GM23338 (cell line): ENCODE data around the gene ENTPD3. TPM values are rescaled to one million over a fixed set of nuclear protein-coding genes. Genes with fewer than 3 reads are reported as not detected.

Source experiments
- ATAC-seq: fragments of 200-7000 bp; cut with Tn5 transposase; 3 replicates; pipeline ENCODE4 v1.9.1; 2020
- DNase-seq: peaks from one replicate; pipeline ENCODE4 v3.0.0-alpha.2; 2015; ENCODE audit warnings: low spot score
- H2AFZ ChIP-seq: fragments of 200-600 bp; sonication (generic); 2 replicates; pipeline ENCODE4 v1.8.0; 2016; ENCODE audit warnings: antibody characterized with exemption, mild to moderate bottlenecking, moderate library complexity
- H3F3A ChIP-seq: fragments of 200-600 bp; sonication (generic); replicated peaks from 2 replicates; pipeline ENCODE4 v1.8.0; 2017; ENCODE audit warnings: antibody characterized with exemption, mixed run types, low read depth
- H3K27ac ChIP-seq: fragments of 200-600 bp; sonication (generic); 2 replicates; pipeline ENCODE4 v1.6.1; 2016; ENCODE audit warnings: low read depth
- H3K27me3 ChIP-seq: fragments of 200-600 bp; sonication (generic); 2 replicates; pipeline ENCODE4 v1.8.0; 2016; ENCODE audit warnings: mild to moderate bottlenecking, mixed run types, moderate library complexity; ENCODE audit not compliant: insufficient read depth
- H3K36me3 ChIP-seq: fragments of 200-600 bp; sonication (generic); 2 replicates; pipeline ENCODE4 v1.8.0; 2016; ENCODE audit warnings: mild to moderate bottlenecking; ENCODE audit not compliant: insufficient read depth
- H3K4me1 ChIP-seq: fragments of 200-600 bp; sonication (generic); 2 replicates; pipeline ENCODE4 v1.8.0; 2016; ENCODE audit warnings: mild to moderate bottlenecking, moderate library complexity; ENCODE audit not compliant: insufficient read depth
- H3K4me2 ChIP-seq: fragments of 200-600 bp; sonication (generic); 2 replicates; pipeline ENCODE4 v1.7.1; 2017; ENCODE audit warnings: mixed run types
- H3K4me3 ChIP-seq: fragments of 200-600 bp; sonication (generic); 2 replicates; pipeline ENCODE4 v1.6.1; 2016; ENCODE audit warnings: mixed run types
- H3K79me2 ChIP-seq: fragments of 200-600 bp; sonication (generic); replicated peaks from 2 replicates; pipeline ENCODE4 v1.8.0; 2017; ENCODE audit warnings: mild to moderate bottlenecking; ENCODE audit not compliant: insufficient read depth
- H3K9me2 ChIP-seq: fragments of 200-600 bp; sonication (generic); 2 replicates; pipeline ENCODE4 v1.8.0; 2017; ENCODE audit not compliant: insufficient read depth
- H4K20me1 ChIP-seq: fragments of 200-600 bp; sonication (generic); replicated peaks from 2 replicates; pipeline ENCODE4 v1.8.0; 2017; ENCODE audit warnings: mild to moderate bottlenecking; ENCODE audit not compliant: insufficient read depth
- H3K27ac Mint-ChIP-seq: 2 replicates; pipeline ENCODE4 v1.8.0; 2020; ENCODE audit warnings: inconsistent platforms, mild to moderate bottlenecking, moderate library complexity, mixed read lengths
- H3K27me3 Mint-ChIP-seq: 3 replicates; pipeline ENCODE4 v1.8.0; 2022; ENCODE audit warnings: low read depth, mild to moderate bottlenecking, moderate library complexity, mixed read lengths, inconsistent platforms; ENCODE audit not compliant: insufficient read depth, poor library complexity
- H3K36me3 Mint-ChIP-seq: 3 replicates; pipeline ENCODE4 v1.8.0; 2021; ENCODE audit warnings: low read depth, mild to moderate bottlenecking, inconsistent platforms, moderate library complexity, mixed read lengths
- H3K4me1 Mint-ChIP-seq: 3 replicates; pipeline ENCODE4 v1.8.0; 2020; ENCODE audit warnings: mild to moderate bottlenecking, inconsistent platforms, mixed read lengths
- H3K4me3 Mint-ChIP-seq: 3 replicates; pipeline ENCODE4 v1.8.0; 2021; ENCODE audit warnings: moderate library complexity, mild to moderate bottlenecking, inconsistent platforms, mixed read lengths
- H3K9me3 Mint-ChIP-seq: 3 replicates; pipeline ENCODE4 v1.8.0; 2020; ENCODE audit warnings: moderate library complexity, mild to moderate bottlenecking, inconsistent platforms, mixed read lengths
- ETS1 ChIP-seq: IDR thresholded peaks from 2 replicates; pipeline ENCODE4 v1.6.1; 2016; ENCODE audit warnings: antibody characterized with exemption
- EZH2 ChIP-seq: fragments of 200-600 bp; sonication (generic); IDR thresholded peaks from one replicate; pipeline ENCODE4 v1.8.0; 2017; ENCODE audit warnings: antibody characterized with exemption, mild to moderate bottlenecking, low read depth; ENCODE audit not compliant: unreplicated experiment
- EZH2phosphoT487 ChIP-seq: fragments of 200-600 bp; sonication (generic); IDR thresholded peaks from one replicate; pipeline ENCODE4 v1.8.1; 2018; ENCODE audit warnings: antibody characterized with exemption; ENCODE audit not compliant: unreplicated experiment
- ZNF462 ChIP-seq: fragments of 250-450 bp; sonication (Bioruptor Pico); IDR thresholded peaks from 2 replicates; pipeline ENCODE4 v1.5.0; 2020; ENCODE audit warnings: mild to moderate bottlenecking, moderate library complexity
- polyA plus RNA-seq: library from polyadenylated mRNA; unstranded; fragments of >200 nt; fragmentation: Nextera tagmentation; extraction: Ambion mirVana; gene quantifications from 2 replicates; pipeline ENCODE4 v1.2.1, GENCODE V29; 2016
- total RNA-seq: library from RNA; depleted of rRNA; stranded (reverse); fragments of >200 nt; shearing (Covaris generic); gene quantifications from 2 replicates; pipeline ENCODE4 v1.2.3, GENCODE V29; 2014
- TF ChIP-seq, protein P1 (sequence below): IDR thresholded peaks from one replicate; pipeline ENCODE4 v1.6.1; 2018; ENCODE audit warnings: antibody characterized with exemption; ENCODE audit not compliant: unreplicated experiment

Gene ENTPD3
- total and polyA plus RNA-seq, 2 experiments from 2014 or later, result 0.32 to 0.63 TPM

DNA sequence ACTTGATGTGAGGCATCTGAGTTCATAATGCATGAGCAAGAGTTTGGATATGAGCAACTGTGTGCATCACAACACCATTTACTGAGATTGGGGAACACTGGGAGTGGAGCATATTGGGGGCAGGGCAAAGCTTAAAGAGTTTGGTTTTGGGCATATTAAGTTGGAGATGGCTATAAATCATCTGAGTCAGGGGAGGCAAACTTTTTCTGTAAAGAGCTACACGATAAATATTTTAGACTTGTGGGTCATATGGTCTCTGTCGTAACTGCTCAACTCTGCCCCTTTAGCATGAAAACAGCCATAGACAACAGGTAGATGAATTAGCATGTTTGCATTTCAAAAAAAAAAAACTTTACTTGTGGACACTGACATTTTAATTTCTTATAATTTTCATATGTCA, 20.0 kb downstream of the ENTPD3 start:
- no peak overlapping the region for H3K27ac ChIP-seq
- no peak overlapping the region for H3K27ac Mint-ChIP-seq
- DNase-seq (no peak), ATAC-seq (no peak)
- no peaks in the 10 kb centered on the region for H3K27me3 Mint-ChIP-seq
- H3F3A ChIP-seq, result no peaks in the 10 kb centered on the region
- no peaks in the 10 kb centered on the region for H3K4me1 Mint-ChIP-seq
- TF ChIP-seq, protein P1, sequence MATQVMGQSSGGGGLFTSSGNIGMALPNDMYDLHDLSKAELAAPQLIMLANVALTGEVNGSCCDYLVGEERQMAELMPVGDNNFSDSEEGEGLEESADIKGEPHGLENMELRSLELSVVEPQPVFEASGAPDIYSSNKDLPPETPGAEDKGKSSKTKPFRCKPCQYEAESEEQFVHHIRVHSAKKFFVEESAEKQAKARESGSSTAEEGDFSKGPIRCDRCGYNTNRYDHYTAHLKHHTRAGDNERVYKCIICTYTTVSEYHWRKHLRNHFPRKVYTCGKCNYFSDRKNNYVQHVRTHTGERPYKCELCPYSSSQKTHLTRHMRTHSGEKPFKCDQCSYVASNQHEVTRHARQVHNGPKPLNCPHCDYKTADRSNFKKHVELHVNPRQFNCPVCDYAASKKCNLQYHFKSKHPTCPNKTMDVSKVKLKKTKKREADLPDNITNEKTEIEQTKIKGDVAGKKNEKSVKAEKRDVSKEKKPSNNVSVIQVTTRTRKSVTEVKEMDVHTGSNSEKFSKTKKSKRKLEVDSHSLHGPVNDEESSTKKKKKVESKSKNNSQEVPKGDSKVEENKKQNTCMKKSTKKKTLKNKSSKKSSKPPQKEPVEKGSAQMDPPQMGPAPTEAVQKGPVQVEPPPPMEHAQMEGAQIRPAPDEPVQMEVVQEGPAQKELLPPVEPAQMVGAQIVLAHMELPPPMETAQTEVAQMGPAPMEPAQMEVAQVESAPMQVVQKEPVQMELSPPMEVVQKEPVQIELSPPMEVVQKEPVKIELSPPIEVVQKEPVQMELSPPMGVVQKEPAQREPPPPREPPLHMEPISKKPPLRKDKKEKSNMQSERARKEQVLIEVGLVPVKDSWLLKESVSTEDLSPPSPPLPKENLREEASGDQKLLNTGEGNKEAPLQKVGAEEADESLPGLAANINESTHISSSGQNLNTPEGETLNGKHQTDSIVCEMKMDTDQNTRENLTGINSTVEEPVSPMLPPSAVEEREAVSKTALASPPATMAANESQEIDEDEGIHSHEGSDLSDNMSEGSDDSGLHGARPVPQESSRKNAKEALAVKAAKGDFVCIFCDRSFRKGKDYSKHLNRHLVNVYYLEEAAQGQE, result no peak
- no peak for TF ChIP-seq EZH2
- TF ChIP-seq EZH2phosphoT487, result no peak
- TF ChIP-seq ZNF462, result no peak
- no peak for TF ChIP-seq ETS1
- H3K27me3 ChIP-seq, result no peaks in the 10 kb centered on the region
- H3K9me3 Mint-ChIP-seq, result no peaks in the 10 kb centered on the region
- no peaks in the 10 kb centered on the region for H4K20me1 ChIP-seq
- no peak overlapping the region for H3K4me3 Mint-ChIP-seq
- H3K9me2 ChIP-seq, result no peaks in the 10 kb centered on the region
- H3K4me2 ChIP-seq, result no peak overlapping the region
- no peaks in the 10 kb centered on the region for H3K36me3 Mint-ChIP-seq
- 0 out of 2 replicates have a peak, but pooled peaks cover 4% of the 10 kb centered on the region for H3K4me1 ChIP-seq
- H3K4me3 ChIP-seq, result no peak overlapping the region
- H2AFZ ChIP-seq, result no peak overlapping the region
- H3K79me2 ChIP-seq, result no peaks in the 10 kb centered on the region
- no peaks in the 10 kb centered on the region for H3K36me3 ChIP-seq
